Neural crest cell (in vitro differentiated cells): ENCODE data around the gene CHMP6. TPM values are rescaled to one million over a fixed set of nuclear protein-coding genes. Genes with fewer than 3 reads are reported as not detected.

Source experiments
- DNase-seq: peaks from one replicate; pipeline ENCODE4 v3.0.0; 2021; ENCODE audit warnings: low read depth, mixed read lengths, low spot score
- H3K27ac Mint-ChIP-seq: one replicate; pipeline ENCODE4 v1.8.0; 2021; ENCODE audit warnings: mild to moderate bottlenecking, mixed read lengths; ENCODE audit not compliant: unreplicated experiment
- H3K27me3 Mint-ChIP-seq: 2 replicates; pipeline ENCODE4 v1.8.0; 2021; ENCODE audit warnings: low read depth, mild to moderate bottlenecking, mixed read lengths
- H3K36me3 Mint-ChIP-seq: 2 replicates; pipeline ENCODE4 v1.8.0; 2021; ENCODE audit warnings: low read depth, mild to moderate bottlenecking, mixed read lengths
- H3K4me1 Mint-ChIP-seq: 2 replicates; pipeline ENCODE4 v1.8.0; 2021; ENCODE audit warnings: mixed read lengths
- H3K4me3 Mint-ChIP-seq: one replicate; pipeline ENCODE4 v1.8.0; 2021; ENCODE audit warnings: mild to moderate bottlenecking, mixed read lengths
- H3K9me3 Mint-ChIP-seq: 2 replicates; pipeline ENCODE4 v1.8.0; 2021; ENCODE audit warnings: mixed read lengths
- CTCF ChIP-seq: fragments of 200-600 bp; sonication (generic); conservative IDR thresholded peaks from 2 replicates; pipeline ENCODE4 v1.5.0; 2021; ENCODE audit warnings: antibody characterized with exemption, mild to moderate bottlenecking
- total RNA-seq: library from RNA; stranded (reverse); gene quantifications from 2 replicates; pipeline ENCODE4 v1.2.1, GENCODE V29; 2021

Gene CHMP6
- total RNA-seq, 1 donor from 2014 or later: 32.7 TPM

- Mint-ChIP-seq H3K4me3 (no peak overlapping the region), H3K27me3 (no peaks in the 10 kb centered on the region), H3K4me1 (peaks cover 28% of the 10 kb centered on the region), H3K27ac (no peak overlapping the region), H3K36me3 (no peaks in the 10 kb centered on the region), H3K9me3 (no peaks in the 10 kb centered on the region)
- DNase-seq: no peak
- no peak for TF ChIP-seq CTCF
These were observed 54.0 kb downstream of the CHMP6 start for GRCh38 chr17:81045590-81046095.

GRCh38 chr17:81046132-81046769, 54.6 kb downstream of the CHMP6 start:
- H3K4me1 Mint-ChIP-seq: peaks cover 32% of the 10 kb centered on the region
- no peak for DNase-seq
- TF ChIP-seq CTCF: no peak
- no peak overlapping the region for H3K4me3 Mint-ChIP-seq
- H3K27ac Mint-ChIP-seq: peak overlapping the region; percentile 57
- H3K36me3 Mint-ChIP-seq: no peaks in the 10 kb centered on the region
- H3K9me3 Mint-ChIP-seq: no peaks in the 10 kb centered on the region
- no peaks in the 10 kb centered on the region for H3K27me3 Mint-ChIP-seq

- Mint-ChIP-seq H3K36me3 (no peaks in the 10 kb centered on the region), H3K27ac (no peak overlapping the region), H3K27me3 (no peaks in the 10 kb centered on the region), H3K9me3 (no peaks in the 10 kb centered on the region), H3K4me3 (no peak overlapping the region), H3K4me1 (peaks cover 34% of the 10 kb centered on the region)
- DNase-seq: no peak
- no peak for TF ChIP-seq CTCF
These were observed 55.2 kb downstream of the CHMP6 start for GRCh38 chr17:81046770-81047359.

- no peak overlapping the region for H3K27ac Mint-ChIP-seq
- H3K4me1 Mint-ChIP-seq: peaks cover 33% of the 10 kb centered on the region
- H3K27me3 Mint-ChIP-seq: no peaks in the 10 kb centered on the region
These were observed 57.3 kb downstream of the CHMP6 start for GRCh38 chr17:81048827-81049371.

GRCh38 chr17:81049372-81049911, 57.8 kb downstream of the CHMP6 start:
- H3K4me1 Mint-ChIP-seq: peaks cover 27% of the 10 kb centered on the region
- H3K4me3 Mint-ChIP-seq: no peak overlapping the region
- DNase-seq: no peak
- H3K27me3 Mint-ChIP-seq: no peaks in the 10 kb centered on the region
- peak overlapping the region; percentile 58 for H3K27ac Mint-ChIP-seq
- no peak for TF ChIP-seq CTCF
- H3K9me3 Mint-ChIP-seq: no peaks in the 10 kb centered on the region
- no peaks in the 10 kb centered on the region for H3K36me3 Mint-ChIP-seq

More at GRCh38 chr17:81048827-81049371, 57.3 kb downstream of the CHMP6 start:
- H3K36me3 Mint-ChIP-seq: no peaks in the 10 kb centered on the region
- H3K4me3 Mint-ChIP-seq: no peak overlapping the region
- TF ChIP-seq CTCF: no peak
- H3K9me3 Mint-ChIP-seq: no peaks in the 10 kb centered on the region
- no peak for DNase-seq

Other genes with a start within 250 kb of the CHMP6 start
- gene BAIAP2, start 43.3 kb downstream of the CHMP6 start, total RNA-seq: 47.5 and 53.6 TPM in 2 replicates
- gene PVALEF, start 173.7 kb downstream of the CHMP6 start, total RNA-seq: not detected in 2 replicates
- 6.0 and 6.7 TPM in 2 replicates for gene AATK, start 174.4 kb downstream of the CHMP6 start, total RNA-seq
- 40.7 and 42.5 TPM in 2 replicates for gene CEP131, start 231.1 kb downstream of the CHMP6 start, total RNA-seq
- gene TEPSIN, start 247.2 kb downstream of the CHMP6 start, total RNA-seq: 36.9 and 40.4 TPM in 2 replicates
- gene NDUFAF8, start 247.5 kb downstream of the CHMP6 start, total RNA-seq: 54.5 and 68.2 TPM in 2 replicates